Epithelial cell of prostate (primary cell): ENCODE measurements around the gene KCNE3.

Source experiments
- DNase-seq: peaks from one replicate; pipeline ENCODE4 v3.0.0-alpha.2; 2011; ENCODE audit warnings: low read depth, low spot score
- H3K27ac ChIP-seq: fragments of 450-650 bp; 2 replicates; pipeline ENCODE4 v1.5.1; 2017; ENCODE audit warnings: mild to moderate bottlenecking

The KCNE3 gene

GRCh38 chr11:74473382-74474173, 6.2 kb upstream of the KCNE3 start:
- no peak for DNase-seq

GRCh38 chr11:74471668-74472429, 4.5 kb upstream of the KCNE3 start:
- no peak overlapping the region for H3K27ac ChIP-seq
- DNase-seq: no peak

More at GRCh38 chr11:74473382-74474173, 6.2 kb upstream of the KCNE3 start:
- no peak overlapping the region for H3K27ac ChIP-seq

GRCh38 chr11:74471037-74471436, 3.7 kb upstream of the KCNE3 start:
- H3K27ac ChIP-seq: no peak overlapping the region
- DNase-seq: no peak

GRCh38 chr11:74470526-74470925, 3.2 kb upstream of the KCNE3 start:
- DNase-seq: no peak
- H3K27ac ChIP-seq: no peak overlapping the region

- DNase-seq: no peak
- no peak overlapping the region for H3K27ac ChIP-seq
Measured at GRCh38 chr11:74468936-74469335, 1.6 kb upstream of the KCNE3 start.

- DNase-seq: no peak
- no peak overlapping the region for H3K27ac ChIP-seq
Measured at GRCh38 chr11:74468521-74468920, 1.2 kb upstream of the KCNE3 start.

- H3K27ac ChIP-seq: no peak overlapping the region
- DNase-seq: no peak
Measured at GRCh38 chr11:74468058-74468457, 709 bp upstream of the KCNE3 start.

GRCh38 chr11:74465291-74465708, 2.0 kb downstream of the KCNE3 start:
- no peak overlapping the region for H3K27ac ChIP-seq
- no peak for DNase-seq

- DNase-seq: no peak
- H3K27ac ChIP-seq: no peak overlapping the region
Measured at GRCh38 chr11:74464746-74465145, 2.6 kb downstream of the KCNE3 start.

GRCh38 chr11:74463216-74463615, 4.1 kb downstream of the KCNE3 start:
- DNase-seq: no peak

GRCh38 chr11:74462631-74463030, 4.7 kb downstream of the KCNE3 start:
- DNase-seq: no peak

More at GRCh38 chr11:74463216-74463615, 4.1 kb downstream of the KCNE3 start:
- H3K27ac ChIP-seq: no peak overlapping the region

GRCh38 chr11:74462009-74462408, 5.3 kb downstream of the KCNE3 start:
- no peak overlapping the region for H3K27ac ChIP-seq
- DNase-seq: no peak

More at GRCh38 chr11:74462631-74463030, 4.7 kb downstream of the KCNE3 start:
- H3K27ac ChIP-seq: no peak overlapping the region

- no peak for DNase-seq
- H3K27ac ChIP-seq: no peak overlapping the region
Measured at GRCh38 chr11:74460481-74461154, 6.7 kb downstream of the KCNE3 start.

- DNase-seq: no peak
- no peak overlapping the region for H3K27ac ChIP-seq
Measured at GRCh38 chr11:74460065-74460464, 7.3 kb downstream of the KCNE3 start.

GRCh38 chr11:74459584-74459983, 7.8 kb downstream of the KCNE3 start:
- DNase-seq: no peak
- no peak overlapping the region for H3K27ac ChIP-seq

GRCh38 chr11:74457356-74457755, 10.0 kb downstream of the KCNE3 start:
- DNase-seq: no peak
- H3K27ac ChIP-seq: no peak overlapping the region

- H3K27ac ChIP-seq: no peak overlapping the region
- DNase-seq: no peak
Measured at GRCh38 chr11:74453373-74453975, 13.9 kb downstream of the KCNE3 start.

- no peak for DNase-seq
Measured at GRCh38 chr11:74452366-74452765, 15.0 kb downstream of the KCNE3 start.

GRCh38 chr11:74450318-74450717, 17.0 kb downstream of the KCNE3 start:
- no peak overlapping the region for H3K27ac ChIP-seq
- DNase-seq: no peak

More at GRCh38 chr11:74452366-74452765, 15.0 kb downstream of the KCNE3 start:
- no peak overlapping the region for H3K27ac ChIP-seq

GRCh38 chr11:74449369-74449931, 17.9 kb downstream of the KCNE3 start:
- no peak overlapping the region for H3K27ac ChIP-seq

More at GRCh38 chr11:74449369-74449931, 17.9 kb downstream of the KCNE3 start:
- no peak for DNase-seq
